ENCODE measurements around the gene GNAT1.

The GNAT1 gene

DNA sequence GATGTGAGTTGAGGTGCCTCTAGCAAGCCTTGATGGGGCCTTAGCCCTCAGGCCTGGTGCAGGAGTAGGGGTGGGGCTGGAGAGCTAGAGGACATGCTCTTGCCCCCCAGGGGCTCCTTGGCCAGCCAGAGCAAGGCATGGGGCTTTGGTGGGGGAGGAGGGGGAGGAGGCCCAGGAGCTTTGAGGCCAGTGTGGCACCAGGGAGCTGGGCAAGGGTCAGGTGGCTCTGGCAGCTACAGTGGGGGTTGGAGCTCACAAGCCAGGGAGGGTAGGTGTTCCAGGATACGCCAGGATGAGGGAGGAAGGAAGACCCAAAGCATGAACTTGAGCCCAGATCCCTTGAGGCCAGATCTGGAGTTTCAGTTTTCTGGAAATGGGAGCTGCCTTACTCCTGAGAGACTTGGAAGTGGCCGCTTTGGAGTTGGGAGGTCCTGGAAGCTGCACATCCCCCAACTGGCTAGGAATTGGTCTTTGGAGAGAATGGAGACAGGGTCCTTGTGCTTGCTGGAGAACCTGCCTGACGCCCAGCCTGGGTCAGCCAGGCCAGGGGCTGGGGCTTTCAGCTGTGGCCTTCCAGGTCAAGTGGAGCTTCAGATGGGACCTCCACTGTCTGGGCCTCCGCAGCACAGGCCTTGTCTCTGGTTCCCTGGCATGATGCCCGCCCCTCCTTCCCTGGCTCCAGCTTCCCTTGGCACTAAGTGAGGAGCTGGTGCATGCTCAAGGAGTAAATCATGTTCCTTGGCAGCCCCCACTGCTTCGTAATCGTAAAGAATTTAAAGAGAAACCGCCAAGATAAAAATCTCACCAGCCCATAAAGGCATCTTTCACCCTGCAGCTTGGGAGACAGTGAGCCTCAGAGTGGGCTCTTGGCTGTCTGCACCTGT, 27.6 kb upstream of the GNAT1 start:
- DNase-seq, result no peak

DNA sequence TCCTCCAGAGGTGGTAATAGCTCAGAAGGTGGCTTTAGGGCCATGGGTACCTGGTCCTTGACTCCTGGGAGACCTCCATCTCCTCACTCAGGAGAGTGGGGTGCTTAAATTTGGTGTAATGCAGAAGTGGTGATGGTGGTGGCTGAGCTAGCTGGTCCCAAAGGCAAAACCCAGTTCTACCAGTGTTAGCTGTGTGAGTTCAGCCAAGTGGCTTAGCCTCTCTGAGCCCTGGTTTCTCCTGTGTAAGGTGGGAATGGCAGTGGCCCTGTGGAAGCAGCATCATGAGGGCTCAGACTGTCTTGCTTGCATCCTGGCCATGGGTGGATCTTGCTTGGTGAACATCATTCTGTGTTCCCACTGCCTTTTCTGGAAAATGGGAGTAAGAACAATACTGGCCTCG, 26.9 kb upstream of the GNAT1 start:
- DNase-seq, result no peak

DNA sequence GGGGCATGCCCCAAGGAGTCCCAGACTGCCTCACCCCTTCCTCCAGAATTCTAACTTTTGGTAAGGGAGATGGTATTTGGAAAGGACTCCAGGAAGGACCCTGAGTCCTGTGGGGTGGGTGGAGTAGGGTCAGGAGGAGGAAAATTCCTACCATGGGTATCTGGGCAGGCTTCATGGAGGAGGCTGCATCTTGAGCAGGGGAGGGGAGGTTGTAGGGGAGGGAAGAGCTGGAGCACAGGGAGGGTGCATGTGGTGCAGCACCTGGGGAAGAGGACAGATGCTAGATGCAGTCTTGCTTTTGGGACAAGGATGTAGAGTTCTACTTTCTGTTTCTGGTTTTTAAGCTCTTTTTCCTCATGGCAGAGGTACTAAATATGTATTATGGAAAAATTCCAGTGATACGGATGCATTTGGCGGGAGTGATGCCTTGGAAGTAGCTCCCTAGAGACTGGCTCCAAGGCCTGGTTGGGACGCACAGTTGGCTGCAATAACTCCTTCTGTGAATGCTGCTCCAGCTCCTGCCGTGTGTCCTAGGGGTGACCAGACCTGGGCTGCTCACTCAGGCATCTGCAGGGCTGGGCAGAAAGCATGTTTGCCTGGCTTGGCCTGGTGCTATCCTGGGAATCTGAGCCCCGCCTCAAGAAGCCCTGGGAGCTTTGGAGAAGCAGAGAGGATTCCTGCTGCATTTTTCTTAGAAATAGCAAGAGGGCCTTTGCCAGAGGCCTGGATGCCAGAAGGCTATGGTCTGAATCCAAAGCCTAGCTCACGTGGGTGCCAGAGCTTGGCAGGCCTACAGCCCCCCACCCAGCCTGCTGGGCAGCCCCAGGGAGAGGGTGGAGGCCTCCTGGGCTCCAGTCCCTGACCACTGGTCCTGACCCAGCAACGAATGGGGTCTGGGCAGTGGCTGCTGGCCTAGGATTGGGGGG, 26.2 kb upstream of the GNAT1 start:
- DNase-seq, result no peak

DNA sequence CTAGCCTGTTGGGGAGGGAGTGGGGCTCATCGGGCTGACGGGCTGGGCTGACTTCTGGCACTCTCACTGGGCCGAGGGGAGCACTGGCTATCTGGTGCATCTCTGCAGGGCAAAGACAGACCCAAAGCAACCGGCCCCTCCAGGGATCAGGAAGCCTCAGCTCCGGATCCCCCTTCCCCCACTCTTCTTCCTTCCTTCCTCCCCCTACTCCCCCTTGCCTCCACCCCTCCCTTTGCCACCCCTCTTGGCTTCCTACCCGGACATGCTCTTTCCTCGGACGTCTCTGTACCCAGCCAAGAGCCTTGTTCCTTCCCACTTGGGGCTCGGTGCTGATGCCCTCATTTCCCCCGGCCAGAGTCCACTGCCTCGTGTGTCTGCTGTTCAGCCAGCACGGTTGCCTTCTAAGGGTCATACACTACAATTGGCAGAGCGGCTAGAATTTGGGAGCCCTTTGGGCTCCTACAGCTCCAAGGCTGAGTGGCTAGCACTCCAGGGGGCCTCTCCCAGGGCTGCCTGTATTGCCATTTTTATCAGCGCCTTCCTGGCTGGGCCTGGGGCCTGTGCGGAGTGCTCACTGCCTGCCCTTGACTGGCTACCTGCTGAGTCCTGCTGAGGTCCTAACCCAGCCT, 25.4 kb upstream of the GNAT1 start:
- no peak for DNase-seq

DNA sequence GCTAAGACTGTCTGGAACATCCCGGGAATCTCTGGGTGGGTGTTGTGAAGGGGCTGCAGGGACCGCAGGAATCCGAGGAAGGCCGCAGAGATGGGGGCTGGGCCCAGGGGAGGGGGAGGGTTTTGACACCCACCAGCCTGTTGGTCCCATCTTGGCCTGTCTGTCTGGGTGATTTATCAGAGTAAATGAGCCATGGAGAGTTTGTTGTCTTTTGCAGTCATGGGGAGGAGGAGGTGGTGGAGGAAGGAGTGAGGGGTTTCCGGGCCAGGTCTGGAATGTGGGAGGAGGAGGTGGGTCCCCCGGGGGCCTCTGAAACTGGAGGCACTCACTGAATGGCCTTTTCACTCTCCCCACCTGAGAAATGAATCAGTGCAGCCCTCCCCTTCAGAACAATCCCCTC, 24.8 kb upstream of the GNAT1 start:
- DNase-seq, result no peak

DNA sequence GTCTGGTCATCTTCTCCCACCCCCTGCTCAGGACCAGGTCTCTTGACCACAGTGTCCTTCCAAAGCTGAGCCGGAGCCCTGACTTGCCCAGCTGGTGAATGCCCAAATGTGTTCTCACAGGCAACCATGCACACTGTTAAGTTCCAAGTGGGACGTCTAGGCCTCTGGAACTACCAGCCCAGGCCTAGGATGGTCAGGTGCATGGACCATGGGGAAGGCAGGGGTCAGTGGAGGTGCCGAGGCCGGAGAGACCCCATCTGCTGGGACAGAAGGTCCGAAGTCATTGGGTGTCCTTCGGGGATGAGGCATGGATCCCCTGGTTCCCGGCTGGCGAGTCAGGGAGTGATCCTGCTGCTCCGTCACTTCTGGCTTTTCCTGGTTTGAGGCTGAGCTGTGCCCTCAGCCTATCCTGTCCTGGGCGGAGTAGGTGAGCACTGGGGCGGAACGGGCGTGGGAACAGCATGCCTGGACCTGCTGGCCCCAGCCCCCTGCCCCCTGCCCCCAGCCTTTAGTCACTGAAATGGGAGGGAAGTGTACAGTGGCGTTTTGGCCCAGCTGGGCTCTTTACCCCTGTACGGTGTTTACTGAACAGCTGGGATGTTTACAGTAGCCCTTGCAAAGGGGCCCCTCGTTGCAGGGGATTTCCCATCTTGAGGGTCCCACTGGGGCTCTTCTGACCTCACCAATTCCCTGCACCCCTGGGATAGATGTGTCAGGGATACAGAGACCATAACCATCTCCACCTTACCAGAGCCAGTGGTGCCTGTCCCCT, 24.2 kb upstream of the GNAT1 start:
- DNase-seq, result no peak

DNA sequence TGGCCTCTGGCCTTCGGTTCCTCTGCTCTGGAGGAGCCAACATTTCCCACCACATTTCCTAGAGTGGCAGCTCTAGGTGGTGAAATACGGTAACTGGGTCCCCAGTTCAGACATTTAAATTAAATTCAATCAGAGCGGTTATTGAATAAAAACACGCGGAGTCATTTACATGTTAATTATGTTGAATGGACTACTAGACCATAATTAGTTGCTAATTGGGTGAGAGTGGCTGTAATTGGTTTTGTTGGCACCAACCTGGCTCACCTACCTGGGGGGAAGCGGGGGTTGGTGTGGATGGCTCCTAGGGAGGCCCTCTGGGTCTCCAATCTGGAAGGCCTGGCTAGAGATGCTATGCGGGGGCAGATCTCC, 23.6 kb upstream of the GNAT1 start:
- no peak for DNase-seq

DNA sequence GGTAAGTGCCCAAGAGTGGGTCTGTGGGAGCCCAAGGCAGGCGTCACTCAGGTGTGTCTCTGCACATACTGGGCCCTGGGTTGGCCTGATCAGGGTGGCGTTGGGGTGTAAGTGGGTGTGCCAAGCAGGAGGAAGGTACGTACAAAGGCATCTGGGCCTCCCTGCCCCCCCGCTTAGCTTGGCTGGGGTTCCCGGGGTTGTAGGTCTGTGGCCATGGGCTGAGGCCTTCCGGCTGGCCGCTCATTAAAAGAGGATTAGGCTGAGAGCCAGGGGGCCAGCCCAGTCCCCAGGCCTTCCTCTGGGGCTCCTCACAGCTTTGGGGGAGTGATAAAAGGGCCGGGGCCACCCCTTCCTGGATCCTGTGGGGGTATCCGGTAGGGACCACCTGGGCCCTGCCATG, 23.0 kb upstream of the GNAT1 start:
- DNase-seq, result no peak

DNA sequence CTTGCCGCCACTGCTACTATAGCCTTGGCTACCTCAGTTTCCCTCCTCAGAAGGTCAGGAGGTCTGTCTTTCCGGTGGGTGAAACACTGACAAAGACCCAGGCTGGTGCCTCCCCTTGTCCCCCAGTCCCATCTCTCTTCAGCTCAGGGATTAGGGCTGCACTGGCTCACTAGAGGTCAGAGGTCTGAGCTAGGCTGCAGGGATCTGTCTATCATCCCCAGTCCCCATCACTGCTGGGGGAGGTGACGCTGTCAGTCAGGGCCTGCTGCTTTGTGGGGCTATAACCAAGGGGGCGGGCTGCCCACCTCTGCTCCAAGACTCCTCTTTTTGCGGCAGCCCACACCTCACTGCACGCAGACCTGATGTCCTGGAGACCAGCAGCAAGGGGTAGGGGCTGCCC, 22.6 kb upstream of the GNAT1 start:
- no peak for DNase-seq

DNA sequence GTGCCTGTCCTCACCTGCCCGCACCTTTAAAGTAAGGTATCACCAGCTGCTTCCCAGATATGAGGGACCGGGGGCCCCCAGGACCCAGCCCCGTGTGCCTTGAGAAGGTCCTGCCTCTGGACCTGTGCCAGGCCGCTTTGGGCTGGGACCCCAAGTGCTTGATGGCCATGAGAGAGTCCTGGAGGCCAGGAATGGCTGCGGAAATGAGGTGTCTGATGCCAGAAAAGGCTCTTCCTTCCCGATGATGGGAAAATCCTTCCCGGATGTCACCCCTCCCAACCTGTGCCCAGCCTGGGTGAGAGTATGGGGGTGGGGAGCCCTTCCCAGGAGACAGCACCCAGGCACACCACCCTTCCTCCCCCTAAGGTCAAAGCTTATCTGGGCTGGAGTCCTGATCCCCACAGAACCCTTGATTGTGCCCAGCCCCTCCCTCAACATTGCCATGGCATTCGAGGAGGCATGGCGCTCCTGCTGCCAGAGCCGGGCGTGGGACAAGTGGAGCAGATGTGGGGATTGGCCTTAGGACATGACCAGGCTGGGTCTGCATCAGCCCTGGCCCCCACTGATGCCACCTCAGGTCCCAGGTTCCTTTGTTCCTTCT, 22.1 kb upstream of the GNAT1 start:
- DNase-seq, result no peak

DNA sequence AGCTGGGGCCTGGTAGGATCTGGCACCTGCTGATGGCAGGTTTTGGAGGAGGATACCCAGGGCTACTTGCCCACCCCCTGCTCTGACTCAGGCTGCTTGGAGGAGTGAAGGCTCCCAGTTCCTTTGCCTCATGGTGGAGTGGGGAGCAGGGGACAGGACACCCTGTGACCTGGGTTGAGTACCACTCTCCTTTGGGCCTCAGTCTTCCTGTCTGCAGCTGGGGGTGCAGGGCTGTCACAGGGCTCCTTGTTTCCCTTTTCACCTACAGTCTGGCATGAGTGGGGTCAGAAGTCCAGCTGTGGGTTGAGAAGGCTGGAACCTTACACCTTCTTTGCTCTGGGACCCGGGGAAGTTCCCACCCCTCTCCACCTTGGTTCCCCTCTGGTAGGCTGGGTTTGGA, 21.6 kb upstream of the GNAT1 start:
- DNase-seq, result no peak

DNA sequence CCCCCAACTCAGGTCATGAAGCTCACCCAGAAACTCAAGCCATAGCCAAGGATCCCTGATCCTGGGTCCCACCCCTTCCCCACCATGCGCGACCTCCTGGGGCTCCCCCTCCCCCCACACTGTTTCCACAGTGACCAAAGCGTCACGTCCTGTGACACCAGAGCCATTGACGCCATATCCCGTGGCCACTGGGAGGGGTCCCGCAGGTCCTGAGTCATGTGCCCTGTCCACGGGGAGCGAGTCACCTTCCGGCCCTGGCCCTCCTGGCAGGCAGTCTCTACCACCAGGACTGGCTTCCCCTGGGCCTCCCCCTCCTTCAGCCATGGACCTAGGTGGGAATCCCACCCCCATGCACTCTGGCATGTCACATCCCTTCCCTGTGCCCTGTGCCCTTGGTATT, 20.7 kb upstream of the GNAT1 start:
- DNase-seq, result no peak

DNA sequence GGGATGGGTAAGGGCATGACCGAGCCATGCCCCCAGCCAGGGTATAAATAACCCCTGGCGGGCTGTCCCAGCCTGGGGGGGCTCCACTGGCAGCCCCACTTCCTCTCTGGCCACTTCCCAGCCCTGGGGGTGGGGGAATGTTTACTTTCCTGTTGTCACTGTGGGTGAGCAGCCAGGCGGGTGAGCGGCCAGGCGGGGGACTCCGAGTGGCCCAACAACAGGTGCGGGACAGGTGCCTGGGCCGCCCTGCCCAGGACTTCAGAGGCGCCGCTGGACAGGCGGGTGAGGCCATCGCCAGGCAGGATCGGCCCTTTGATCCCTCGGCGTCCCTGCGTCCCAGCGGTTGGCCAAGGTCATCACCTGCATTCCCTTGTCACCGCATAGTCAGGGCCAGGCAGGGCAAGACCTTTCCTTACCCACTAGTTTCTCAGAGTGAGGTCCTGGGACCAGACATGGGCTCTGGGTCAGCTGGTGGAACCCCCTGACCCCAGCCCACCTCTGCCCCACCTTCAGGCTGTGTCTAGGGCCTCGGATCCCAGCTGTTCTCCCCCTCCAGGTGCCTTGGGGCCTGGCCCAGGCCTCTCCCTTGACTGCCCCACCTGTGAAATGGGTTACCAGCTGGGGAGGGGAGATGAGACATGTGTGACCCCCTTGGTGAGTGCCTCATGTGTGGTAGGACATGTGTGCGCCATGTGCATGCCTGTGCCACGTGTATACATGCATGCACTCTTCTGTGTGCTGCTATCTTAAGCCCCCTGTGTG, 19.7 kb upstream of the GNAT1 start:
- DNase-seq, result no peak

DNA sequence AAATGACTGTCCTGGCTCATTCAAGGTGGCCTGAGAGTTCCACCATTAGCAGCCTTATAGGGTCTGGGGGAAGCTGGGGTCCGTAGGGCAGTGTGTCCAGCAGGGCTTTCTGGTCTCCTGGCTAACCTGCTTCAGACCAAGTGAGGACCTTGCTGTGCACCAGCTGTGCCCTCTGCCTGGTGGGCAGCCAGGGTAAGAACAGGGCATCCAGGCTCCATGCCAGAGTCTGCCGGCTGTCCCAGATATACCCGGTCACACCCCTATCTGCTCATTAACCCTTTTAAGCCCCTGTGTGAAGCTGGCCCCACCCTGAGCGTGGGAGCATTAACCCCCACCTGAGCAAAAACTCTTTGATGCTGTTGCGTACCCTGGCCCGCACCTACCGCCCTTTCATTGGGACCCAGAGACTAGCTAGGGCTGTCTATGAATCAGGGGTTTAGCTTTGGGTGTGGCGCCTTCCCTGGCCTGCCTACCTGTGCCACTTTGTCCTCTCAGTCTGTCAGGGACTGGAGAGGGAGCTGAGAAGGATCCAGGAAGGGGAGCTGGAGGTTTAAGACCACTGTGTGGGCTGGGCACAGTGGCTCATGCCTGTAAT, 18.7 kb upstream of the GNAT1 start:
- no peak for DNase-seq

DNA sequence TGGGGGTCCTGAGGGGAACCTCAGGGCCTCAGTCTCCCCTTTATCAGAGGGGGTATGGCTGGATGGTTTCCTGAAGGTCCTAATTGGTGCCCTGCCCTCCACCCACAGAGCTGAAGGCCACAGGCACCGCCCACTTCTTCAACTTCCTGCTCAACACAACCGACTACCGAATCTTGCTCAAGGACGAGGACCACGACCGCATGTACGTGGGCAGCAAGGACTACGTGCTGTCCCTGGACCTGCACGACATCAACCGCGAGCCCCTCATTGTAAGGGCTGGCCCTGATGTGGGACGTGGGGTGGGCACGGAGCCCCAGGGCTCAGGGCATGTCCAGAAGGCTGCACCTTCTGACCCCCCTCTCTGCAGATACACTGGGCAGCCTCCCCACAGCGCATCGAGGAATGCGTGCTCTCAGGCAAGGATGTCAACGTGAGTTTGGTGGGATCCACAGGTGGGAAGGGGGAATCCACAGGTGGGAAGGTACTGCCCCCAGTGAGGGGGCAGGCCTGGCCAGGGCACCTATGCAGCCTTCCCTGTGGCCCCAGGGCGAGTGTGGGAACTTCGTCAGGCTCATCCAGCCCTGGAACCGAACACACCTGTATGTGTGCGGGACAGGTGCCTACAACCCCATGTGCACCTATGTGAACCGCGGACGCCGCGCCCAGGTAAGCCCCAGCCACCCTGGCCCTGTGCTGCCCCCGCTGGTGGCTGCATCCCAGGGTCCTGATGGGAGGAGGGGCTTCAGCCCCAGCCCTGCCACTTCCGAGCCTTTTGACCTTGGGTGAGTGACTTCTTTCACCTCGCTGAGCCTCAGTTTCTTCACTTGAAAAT, 17.5 kb upstream of the GNAT1 start:
- DNase-seq, result no peak

DNA sequence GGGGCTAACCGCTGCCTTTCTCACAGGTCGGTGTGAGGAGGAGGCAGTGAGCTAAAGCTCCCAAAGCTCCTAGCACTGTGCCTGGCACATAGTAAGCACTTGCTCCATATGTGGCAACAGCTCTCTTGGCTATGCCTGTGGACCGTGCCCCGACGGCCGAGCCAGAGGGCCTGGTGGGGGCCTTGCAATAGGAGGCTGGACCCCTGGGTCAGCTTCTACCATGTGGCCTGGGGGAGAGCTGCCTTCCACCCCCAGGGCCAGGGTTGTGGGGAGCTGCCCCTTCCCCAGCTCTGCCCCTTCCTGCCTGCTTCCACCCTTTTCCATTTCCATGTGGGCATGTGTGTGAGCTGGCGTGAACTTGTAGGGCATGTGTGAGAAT, 16.9 kb upstream of the GNAT1 start:
- DNase-seq, result no peak

DNA sequence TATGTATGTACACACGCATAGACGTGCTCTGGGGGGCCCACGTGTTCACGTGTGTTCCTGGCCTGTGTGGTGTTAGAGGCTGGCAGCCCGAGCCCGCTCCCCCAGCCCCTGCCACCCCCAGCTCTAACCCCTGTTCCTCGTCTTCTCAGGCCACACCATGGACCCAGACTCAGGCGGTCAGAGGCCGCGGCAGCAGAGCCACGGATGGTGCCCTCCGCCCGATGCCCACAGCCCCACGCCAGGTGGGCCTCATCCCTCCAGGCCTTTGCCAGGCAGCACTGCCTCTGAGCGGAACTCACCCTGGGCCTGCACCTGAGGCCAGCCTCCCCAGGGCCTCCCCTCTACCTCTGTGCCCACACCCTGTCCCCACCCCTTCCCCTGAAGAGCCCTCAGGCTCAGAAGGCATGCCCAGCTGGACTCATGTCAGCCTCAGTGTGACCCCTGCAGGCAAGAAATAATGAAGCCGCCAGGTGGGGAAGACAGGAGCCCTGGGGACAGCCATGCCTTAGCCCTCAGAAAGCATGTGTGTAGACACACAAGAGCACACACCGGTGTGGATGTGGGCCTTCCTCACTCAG, 16.4 kb upstream of the GNAT1 start:
- no peak for DNase-seq

DNA sequence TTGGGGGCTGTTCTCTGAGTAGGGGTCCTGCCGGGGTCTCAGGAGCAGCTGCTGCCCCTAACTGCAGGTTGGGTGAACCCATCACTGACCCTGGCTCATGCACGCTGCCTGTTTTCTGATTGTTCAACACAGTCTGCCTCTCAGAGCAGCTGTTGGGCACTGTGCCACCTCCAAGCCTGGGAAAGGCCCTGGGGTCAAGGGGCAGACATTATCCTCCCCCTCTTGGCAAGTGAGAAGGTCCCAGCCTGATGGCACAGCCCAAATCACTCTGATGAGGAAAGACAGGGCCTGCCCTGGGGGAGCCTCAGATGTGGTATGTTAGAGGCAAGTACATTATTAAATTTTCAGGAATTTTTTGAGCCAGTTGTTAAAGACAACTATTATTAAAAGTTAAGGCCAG, 14.1 kb upstream of the GNAT1 start:
- DNase-seq, result no peak

DNA sequence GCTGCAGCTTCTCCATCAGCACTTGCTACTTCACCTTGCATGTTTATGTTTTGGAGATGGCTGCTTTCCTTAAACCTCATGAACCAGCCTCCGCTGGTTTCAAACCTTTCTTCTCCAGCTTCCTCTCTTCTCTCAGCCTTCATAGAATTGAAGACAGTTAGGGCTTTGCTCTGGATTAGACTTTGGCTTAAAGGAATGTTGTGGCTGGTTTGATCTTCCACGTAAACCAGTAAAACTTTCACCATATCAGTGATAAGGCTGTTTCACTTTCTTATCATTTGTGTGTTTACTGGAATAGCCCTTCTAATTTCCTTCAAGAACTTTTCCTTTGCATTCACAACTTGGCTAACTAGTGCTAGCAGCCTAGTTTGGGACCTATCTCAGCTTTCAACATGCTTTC, 11.7 kb upstream of the GNAT1 start:
- no peak for DNase-seq

DNA sequence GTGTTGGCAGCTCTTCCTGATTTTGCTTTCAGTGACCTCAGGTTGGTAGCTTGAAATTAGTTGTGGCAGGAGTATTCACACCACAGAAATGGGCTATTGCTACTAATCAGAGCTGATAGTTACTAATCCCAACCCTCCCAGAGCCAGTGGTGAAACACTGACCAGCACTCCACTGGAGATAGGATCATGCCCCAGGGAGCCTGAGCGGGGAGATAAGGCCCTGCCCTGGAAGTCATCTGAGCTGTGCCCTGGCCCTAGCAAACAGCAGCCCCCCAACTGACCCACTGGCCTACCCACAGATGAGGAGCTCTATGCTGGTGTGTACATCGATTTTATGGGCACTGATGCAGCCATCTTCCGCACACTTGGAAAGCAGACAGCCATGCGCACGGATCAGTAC, 9.4 kb upstream of the GNAT1 start:
- DNase-seq, result no peak

All from NCI-H2081 (cell line).